HS-5 (cell line): ENCODE data around the gene TUBB3.
"Not testable (repeated sequence)": the region's sequence is repeated elsewhere in the genome, so short reads cannot be mapped to it uniquely, and the experiment has no call there.

Experiments used
- DNase-seq: peaks from one replicate; pipeline ENCODE4 v3.0.0-alpha.2; 2012; ENCODE audit warnings: low read depth

The TUBB3 gene

DNA sequence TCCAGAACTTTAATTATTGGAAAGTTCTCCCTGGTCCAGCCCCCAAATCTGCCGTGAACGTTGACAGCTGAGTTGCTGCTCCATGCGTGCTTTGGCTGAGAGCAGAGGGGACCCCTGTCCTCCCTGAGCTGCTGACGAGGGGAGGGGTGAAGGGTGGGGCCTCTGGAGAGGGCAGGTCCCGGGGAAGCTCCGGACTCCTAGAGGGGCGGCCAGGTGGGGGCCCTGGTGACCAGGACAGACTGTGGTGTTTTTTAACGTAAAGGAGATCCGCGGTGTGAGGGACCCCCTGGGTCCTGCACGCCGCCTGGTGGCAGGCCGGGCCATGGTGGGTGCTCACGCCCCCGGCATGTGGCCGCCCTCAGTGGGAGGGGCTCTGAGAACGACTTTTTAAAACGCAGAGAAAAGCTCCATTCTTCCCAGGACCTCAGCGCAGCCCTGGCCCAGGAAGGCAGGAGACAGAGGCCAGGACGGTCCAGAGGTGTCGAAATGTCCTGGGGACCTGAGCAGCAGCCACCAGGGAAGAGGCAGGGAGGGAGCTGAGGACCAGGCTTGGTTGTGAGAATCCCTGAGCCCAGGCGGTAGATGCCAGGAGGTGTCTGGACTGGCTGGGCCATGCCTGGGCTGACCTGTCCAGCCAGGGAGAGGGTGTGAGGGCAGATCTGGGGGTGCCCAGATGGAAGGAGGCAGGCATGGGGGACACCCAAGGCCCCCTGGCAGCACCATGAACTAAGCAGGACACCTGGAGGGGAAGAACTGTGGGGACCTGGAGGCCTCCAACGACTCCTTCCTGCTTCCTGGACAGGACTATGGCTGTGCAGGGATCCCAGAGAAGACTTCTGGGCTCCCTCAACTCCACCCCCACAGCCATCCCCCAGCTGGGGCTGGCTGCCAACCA is 4.4 kb upstream of the TUBB3 start, which contains the start of gene MC1R:
Gene MC1R, plus strand, starts transcription at position 410 of the 895 bp plus-strand sequence. Its CDS starts 397 bp downstream, at position 807.
- DNase-seq: no peak

DNA sequence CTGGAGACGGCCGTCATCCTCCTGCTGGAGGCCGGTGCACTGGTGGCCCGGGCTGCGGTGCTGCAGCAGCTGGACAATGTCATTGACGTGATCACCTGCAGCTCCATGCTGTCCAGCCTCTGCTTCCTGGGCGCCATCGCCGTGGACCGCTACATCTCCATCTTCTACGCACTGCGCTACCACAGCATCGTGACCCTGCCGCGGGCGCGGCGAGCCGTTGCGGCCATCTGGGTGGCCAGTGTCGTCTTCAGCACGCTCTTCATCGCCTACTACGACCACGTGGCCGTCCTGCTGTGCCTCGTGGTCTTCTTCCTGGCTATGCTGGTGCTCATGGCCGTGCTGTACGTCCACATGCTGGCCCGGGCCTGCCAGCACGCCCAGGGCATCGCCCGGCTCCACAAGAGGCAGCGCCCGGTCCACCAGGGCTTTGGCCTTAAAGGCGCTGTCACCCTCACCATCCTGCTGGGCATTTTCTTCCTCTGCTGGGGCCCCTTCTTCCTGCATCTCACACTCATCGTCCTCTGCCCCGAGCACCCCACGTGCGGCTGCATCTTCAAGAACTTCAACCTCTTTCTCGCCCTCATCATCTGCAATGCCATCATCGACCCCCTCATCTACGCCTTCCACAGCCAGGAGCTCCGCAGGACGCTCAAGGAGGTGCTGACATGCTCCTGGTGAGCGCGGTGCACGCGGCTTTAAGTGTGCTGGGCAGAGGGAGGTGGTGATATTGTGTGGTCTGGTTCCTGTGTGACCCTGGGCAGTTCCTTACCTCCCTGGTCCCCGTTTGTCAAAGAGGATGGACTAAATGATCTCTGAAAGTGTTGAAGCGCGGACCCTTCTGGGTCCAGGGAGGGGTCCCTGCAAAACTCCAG is 3.4 kb upstream of the TUBB3 start:
- no peak for DNase-seq

DNA sequence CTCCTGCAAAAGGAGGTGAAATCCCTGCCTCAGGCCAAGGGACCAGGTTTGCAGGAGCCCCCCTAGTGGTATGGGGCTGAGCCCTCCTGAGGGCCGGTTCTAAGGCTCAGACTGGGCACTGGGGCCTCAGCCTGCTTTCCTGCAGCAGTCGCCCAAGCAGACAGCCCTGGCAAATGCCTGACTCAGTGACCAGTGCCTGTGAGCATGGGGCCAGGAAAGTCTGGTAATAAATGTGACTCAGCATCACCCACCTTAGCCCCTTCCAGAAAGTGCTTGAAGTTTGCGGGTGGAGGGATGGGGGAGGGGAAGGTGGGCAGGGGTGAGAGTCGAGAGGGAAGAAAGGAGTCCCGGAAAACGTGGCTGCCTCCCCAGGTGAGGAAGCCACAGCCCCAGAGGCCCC is 2.4 kb upstream of the TUBB3 start:
- no peak for DNase-seq

DNA sequence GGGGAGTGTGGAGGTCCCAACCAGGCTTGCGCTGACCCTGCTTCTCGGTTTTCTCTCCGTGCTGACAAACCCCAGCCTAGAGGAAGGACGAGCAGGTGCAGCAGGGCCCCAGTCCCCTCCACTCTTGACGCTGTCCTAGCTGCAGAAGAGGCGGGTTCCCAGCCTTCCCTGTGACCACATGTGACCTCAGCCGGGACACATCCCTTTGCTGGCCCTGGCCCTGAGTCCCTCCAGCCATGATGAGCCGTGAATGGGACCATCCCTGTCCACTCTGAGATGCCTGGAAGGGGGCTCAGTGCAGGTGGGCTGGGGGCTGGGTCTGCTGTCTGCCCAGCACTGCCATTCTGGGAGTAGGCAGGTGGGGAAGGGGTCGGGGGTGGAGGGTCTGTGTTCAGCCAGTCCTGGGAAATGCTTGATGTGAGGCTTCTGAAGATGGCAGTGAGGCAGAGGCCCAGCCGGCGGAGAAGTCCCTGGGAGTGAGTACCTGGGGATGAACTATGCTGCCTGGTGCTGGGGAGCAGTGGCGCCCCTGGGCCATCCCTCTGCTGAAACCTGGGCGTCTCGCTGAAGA is 1.9 kb upstream of the TUBB3 start:
- DNase-seq: no peak

DNA sequence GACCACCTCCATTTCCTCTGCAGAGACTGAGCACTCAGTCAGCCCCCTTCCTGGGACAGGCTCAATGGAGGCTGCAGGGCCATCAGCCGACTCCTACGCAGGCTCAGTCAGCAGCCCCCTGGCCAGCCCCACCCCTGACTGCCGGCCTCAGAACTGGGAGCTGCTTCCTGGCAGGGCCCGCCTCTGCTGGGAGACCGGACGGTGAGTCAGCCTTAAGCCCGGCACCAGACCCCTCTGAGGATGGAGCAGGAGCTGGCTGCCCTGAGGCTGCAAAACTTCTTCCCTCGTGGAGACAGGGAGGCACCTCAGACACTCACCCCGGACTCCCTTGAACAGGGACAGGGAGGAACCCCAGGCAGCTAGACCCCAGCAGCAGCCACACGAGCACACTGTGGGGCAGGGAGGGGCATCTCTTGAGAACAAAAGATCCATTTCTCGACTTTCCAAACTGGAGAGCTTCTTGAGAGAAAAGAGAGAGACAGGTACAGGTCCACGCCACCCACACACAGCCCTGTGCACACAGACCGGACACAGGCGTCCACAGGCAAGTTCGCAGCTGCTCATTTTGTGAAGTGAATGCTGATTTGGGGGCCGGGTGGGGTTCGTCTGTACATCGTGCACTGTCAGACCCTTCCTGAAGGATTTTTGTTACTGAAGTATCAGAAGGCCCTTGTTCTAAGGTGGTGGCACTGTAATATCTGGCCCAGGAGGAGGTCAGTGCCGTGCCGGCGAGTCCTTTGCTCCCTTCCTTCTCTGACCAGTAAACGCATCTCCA is 1.3 kb upstream of the TUBB3 start:
- DNase-seq: no peak

DNA sequence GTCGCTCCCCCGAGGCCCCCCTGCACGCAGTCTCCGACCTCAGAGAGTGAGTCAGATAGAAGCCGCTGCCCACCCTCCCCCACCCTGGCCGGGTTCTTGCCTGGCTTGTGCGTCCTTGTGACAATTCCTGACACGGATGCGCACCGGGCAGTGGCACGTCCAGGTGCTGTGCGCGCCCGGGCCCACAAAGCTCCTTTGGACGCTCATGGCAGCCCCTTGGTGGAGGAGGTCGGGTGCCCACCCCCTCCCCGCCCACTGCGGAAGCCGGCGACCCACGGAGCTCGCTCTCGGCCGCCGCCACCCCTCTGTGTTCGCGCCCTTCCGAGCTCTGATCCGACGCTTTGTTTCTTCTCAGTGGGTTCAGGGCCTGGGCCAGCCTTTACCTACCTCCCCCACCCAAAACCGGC is 662 bp upstream of the TUBB3 start:
- peak; percentile 56 for DNase-seq

DNA sequence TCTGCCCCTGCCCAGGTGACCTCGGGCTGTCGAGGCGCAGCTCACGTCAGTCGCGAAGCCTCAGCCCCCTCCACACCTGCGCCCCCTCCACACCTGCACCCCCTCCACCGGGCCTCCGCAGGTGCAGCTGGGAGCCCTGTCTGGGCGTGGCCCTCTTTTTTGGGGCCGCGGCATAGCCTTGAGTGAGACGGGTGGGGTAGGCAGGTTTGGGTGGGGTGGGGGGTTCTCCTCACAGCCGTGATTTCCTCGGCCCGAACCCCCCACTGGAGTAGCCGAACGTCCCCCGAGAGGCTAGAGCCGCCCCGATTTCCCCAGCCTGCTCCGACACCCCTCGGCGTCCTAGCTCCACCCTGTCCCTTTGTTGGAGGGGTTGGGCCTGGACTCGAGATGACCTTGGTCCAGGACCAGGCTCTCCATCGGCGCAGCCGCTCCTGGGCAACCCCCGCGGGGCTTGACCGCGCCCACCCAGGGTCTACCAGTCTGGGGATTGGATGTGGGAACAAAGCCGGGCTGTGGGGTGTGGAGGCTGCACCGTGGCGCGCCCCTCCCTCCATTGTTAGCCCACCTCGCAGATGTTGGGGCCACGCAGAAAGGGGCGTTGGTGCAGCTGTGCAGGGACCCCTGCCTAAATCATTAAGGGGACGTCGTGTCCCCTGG is 626 bp downstream of the TUBB3 start:
- DNase-seq: no peak

DNA sequence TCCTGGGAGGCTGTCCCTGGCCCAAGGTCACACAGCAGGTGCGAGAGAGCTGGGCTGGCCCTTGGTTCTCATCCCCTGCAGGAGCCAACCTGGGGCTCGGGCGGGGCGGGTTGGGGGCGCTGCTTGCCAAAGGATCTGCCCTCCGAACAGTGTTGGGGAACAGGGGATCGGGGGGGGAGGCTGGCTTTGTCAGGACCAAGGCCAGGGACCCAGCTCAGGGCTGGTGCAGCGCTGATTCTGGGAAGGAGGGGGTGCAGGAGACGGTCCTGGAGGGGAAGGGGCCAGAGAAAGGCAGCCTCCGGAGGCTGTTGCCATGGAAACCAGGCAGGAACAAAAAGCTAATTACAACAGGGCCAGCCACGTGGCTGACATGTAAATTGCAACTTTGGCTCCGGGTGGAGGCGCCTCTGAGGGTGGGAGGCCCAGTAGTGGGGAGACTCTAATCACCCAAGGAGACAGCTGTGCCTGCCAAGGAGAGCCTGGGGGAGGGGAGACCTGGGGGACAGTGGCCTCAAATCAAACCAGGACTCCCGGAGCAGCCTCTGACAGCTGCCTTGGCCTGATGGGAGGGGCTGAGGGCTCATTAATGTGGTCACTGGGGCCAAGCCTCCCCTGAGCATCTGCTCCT is 1.3 kb downstream of the TUBB3 start:
- DNase-seq: no peak

DNA sequence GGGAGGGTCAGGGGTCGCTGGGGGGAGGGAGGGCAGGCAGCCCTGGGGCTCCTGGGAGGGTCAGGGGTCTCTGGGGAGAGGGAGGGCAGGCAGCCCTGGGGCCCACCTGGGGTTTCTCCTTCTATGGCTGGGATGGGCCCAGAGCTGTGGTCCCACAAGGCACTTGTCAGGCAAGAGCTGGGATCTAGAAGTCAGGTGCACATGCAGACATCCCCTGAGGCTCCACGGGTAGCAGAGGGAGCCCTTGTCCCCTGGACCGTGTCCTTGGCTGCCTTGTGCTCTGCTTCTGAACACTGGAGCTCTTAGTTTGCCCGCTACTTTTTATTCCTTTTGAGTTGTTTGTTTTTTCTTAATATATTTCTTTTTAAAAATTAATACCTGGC is 1.8 kb downstream of the TUBB3 start:
- no peak for DNase-seq

DNA sequence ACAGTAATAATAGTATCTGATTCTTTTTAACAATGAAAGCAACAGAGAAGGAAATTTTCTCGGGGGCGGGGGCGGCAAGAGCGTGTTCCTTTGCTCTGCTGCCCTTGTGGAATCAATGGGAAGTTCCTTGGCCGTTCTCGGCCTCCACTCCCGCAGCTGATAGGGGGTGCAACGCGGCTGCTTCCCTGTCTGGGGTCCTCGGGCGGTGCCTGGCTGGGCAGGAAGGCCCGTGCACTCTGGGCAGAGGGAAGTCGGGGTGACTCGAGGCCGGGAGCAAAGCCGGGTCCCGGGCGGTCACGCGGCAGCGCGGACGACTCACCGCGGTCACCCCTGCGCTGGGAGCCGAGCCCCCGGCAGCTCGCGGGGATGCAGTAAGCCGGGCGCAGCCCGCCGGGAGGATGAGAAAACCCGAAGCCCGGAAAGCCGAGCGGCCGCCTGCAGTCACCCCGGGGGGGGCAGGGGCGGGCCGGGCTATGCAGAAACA is 2.5 kb downstream of the TUBB3 start:
- no peak for DNase-seq

DNA sequence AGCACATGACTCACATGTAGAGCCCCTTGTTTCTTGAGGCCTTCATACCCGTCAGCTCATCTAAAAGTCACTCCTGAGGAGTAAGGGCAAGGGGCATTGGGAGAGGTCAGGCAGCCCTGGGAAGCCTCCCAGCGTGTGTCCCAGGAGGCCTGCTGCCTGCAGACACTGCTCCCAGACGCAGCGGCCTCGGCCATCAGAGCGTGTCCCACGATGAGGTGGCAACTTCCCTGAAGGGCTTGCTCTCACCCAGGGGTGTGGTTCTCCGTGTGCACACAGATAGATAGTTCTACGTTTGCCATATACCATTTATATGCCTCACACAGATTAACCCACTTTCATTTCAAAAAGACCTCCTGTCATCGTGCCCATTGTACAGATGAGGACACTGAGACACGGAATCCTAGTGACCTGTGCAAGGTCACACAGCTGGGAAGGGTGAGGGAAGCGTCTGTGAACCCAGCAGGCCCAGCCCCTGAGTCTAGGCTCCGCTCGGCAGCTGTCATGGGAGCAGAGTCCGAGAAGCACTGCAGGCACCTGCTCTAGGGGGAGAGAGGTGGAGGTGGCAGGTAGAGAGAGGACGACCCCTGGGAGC is 8.3 kb downstream of the TUBB3 start:
- DNase-seq: no peak

DNA sequence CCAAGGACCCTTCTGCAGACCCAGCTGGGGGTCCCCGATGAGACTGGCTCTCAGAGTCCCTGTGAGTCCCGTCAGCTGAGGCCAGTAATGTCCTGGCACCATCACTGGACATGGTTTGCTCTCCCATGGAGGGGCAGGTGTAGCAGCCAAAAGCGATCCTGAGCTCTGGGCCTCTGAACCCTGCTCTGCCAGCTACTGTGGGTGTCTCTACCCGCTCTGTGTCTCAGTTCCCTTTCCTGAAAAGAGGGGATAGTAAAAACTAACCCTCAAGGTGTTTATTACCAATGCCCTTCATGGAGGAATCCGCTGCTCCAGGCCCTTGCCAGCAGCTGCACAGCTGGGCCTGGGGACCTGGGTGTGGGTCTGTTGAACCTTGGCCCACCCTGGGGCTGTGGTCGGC is 8.8 kb downstream of the TUBB3 start:
- DNase-seq: no peak

DNA sequence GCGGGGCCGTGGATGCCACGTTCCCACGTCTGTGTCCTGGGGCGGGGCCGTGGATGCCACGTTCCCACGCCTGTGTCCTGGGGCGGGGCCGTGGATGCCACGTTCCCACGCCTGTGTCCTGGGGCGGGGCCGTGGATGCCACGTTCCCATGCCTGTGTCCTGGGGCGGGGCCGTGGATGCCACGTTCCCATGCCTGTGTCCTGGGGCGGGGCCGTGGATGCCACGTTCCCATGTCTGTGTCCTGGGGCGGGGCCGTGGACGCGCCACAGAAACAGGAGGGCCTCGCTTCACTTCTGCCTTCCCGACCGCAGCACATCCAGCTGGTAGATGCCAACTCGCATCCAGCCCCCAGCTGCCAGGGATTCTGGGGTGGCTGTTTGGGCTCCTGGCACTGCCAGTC is 10.9 kb downstream of the TUBB3 start:
- DNase-seq: not testable (repeated sequence)

DNA sequence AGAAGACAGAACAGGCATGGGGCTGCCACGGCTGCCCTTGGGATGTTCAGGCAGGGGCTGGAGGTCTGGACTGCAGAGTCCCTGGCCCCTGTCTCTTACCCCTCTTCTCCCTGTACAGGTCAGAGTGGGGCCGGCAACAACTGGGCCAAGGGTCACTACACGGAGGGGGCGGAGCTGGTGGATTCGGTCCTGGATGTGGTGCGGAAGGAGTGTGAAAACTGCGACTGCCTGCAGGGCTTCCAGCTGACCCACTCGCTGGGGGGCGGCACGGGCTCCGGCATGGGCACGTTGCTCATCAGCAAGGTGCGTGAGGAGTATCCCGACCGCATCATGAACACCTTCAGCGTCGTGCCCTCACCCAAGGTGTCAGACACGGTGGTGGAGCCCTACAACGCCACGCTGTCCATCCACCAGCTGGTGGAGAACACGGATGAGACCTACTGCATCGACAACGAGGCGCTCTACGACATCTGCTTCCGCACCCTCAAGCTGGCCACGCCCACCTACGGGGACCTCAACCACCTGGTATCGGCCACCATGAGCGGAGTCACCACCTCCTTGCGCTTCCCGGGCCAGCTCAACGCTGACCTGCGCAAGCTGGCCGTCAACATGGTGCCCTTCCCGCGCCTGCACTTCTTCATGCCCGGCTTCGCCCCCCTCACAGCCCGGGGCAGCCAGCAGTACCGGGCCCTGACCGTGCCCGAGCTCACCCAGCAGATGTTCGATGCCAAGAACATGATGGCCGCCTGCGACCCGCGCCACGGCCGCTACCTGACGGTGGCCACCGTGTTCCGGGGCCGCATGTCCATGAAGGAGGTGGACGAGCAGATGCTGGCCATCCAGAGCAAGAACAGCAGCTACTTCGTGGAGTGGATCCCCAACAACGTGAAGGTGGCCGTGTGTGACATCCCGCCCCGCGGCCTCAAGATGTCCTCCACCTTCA is 11.7 kb downstream of the TUBB3 start:
- DNase-seq: no peak

DNA sequence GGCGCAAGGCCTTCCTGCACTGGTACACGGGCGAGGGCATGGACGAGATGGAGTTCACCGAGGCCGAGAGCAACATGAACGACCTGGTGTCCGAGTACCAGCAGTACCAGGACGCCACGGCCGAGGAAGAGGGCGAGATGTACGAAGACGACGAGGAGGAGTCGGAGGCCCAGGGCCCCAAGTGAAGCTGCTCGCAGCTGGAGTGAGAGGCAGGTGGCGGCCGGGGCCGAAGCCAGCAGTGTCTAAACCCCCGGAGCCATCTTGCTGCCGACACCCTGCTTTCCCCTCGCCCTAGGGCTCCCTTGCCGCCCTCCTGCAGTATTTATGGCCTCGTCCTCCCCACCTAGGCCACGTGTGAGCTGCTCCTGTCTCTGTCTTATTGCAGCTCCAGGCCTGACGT is 12.5 kb downstream of the TUBB3 start:
- not testable (repeated sequence) for DNase-seq

DNA sequence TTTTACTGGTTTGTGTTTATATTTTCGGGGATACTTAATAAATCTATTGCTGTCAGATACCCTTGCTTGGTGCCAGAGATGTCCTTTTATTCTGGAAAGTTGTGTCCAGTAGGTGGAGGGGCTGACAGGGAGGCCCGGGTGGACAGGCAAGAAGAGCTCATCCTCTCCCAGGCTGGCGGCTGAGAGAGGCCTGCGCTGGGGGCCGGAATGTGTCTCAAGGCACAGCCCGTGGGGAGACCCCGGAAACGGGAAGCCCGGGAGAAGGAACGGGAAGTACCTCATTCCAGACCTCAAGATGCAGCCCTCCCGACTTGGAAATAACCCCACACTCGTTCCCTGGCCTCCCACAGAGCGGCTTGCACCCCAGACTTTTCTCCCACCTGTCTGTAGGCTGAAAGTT is 12.9 kb downstream of the TUBB3 start:
- no peak for DNase-seq

DNA sequence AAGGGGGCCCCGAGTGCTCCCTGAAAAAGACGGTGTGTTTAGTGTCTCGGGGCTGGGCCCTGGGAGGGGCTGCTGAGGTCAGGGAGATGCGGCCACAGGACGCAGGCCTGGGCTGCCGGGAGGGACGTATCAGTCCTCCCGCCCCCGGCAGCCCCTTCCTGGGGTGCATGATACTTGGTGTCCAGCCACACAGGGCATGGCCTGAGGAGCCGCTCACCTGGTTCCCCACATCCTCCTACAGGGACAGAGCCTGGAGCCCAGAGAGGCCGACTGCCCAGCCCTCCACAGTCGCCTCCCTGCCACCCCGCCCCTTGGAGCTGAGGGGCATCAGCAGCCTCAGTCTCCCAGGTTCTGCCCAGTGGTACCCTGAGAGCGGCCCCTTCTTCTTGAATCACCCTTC is 13.4 kb downstream of the TUBB3 start:
- DNase-seq: no peak

DNA sequence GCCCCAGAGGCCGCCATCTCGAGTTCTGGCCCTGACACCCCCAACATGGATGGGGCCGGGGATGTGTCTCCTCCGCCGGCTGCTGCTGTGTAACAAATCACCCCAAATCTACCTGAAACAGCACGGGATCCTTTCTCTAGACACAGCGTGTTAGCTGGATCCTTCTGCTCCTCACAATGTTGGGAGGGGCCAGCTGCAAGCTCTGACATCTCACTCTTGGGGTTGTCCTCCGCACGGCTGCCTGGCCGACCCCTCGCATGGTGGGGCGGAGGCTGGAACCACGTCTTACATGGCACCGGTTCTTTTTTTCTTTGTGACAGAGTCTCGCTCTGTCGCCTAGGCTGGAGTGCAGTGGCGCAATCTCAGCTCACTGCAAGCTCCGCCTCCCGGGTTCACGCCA is 13.8 kb downstream of the TUBB3 start:
- DNase-seq: no peak

DNA sequence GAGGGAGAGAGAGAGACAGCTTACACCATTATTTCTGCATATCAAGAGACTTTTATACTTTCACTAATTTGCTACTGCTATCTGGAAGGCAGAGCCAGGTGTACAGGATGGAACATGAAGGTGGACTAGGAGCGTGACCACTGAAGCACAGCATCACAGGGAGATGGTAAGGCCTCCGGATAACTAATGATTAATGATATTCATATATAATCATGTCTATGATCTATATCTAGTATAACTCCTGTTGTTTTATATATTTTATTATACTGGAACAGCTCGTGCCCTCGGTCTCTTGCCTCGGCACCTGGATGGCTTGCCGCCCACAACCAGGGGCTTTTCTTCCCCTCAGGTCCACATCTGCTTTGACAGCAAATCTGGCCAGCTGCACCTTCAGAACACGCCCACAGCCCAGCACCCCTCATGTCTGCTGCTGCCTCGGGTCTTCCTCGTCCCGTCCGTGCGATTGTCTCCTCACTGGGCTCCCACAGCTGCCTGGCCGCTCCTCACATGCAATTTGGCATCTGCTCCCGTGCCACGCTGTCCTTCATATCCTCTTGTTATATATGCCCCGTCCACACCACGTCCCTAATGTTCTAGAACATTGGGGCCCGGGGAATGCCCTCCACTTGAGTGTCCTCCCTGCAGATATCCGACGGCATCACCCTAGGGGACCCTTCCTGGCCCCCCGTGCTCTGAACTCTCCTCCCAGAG is 15.2 kb downstream of the TUBB3 start:
- DNase-seq: no peak
